Ectodermal cell (in vitro differentiated cells): ENCODE data around the gene PLPPR2.
A peak's percentile ranks its signal among the peaks of the same experiment; 100 is the strongest.

Experiments used
- H3K27ac ChIP-seq: 2 replicates; pipeline ENCODE4 v1.7.0; 2013; ENCODE audit warnings: mild to moderate bottlenecking, low read depth, low read length; ENCODE audit not compliant: insufficient read depth, poor library complexity, severe bottlenecking
- H3K27me3 ChIP-seq: 2 replicates; pipeline ENCODE4 v1.7.0; 2013; ENCODE audit warnings: mild to moderate bottlenecking, low read length; ENCODE audit not compliant: insufficient read depth, control insufficient read depth, poor library complexity, severe bottlenecking
- H3K36me3 ChIP-seq: one replicate; pipeline ENCODE4 v1.7.0; 2013; ENCODE audit warnings: low read length; ENCODE audit not compliant: control insufficient read depth, insufficient read depth
- H3K4me1 ChIP-seq: one replicate; pipeline ENCODE4 v1.7.0; 2013; ENCODE audit warnings: low read length; ENCODE audit not compliant: control insufficient read depth, insufficient read depth
- H3K4me3 ChIP-seq: 2 replicates; pipeline ENCODE4 v1.7.0; 2013; ENCODE audit warnings: low read depth, low read length, control low read depth; ENCODE audit not compliant: insufficient read depth
- H3K9me3 ChIP-seq: 2 replicates; pipeline ENCODE4 v1.7.0; 2013; ENCODE audit warnings: mild to moderate bottlenecking, low read length, moderate library complexity; ENCODE audit not compliant: control insufficient read depth
- WGBS, 2 experiments: methylation state at CpG; one replicate each; pipeline ENCODE4 v1.1.7; 2013; ENCODE audit warnings: missing lambda C conversion rate in 2 of 2; 5-methylcytosine and 5-hydroxymethylcytosine counted together

Gene PLPPR2

GRCh38 chr19:11380653-11381537 is 25.7 kb downstream of the PLPPR2 start:
- H3K9me3 ChIP-seq, result no peaks in the 10 kb centered on the region
- 3% methylated on average over 54 of the region's 54 CpGs for WGBS, 2 experiments
- H3K36me3 ChIP-seq, result no peaks in the 10 kb centered on the region

GRCh38 chr19:11382898-11383705 is 27.9 kb downstream of the PLPPR2 start:
- Histone ChIP-seq H3K4me1 (peaks cover 7% of the 10 kb centered on the region), H3K4me3 (peak overlapping the region; percentile 44), H3K27ac (no peak overlapping the region), H3K9me3 (no peaks in the 10 kb centered on the region), H3K27me3 (peaks cover 27% of the 10 kb centered on the region), H3K36me3 (no peaks in the 10 kb centered on the region)
- 1% methylated on average over 65 of the region's 65 CpGs for WGBS, 2 experiments

More at GRCh38 chr19:11380653-11381537, 25.7 kb downstream of the PLPPR2 start:
- Histone ChIP-seq H3K27ac (peak overlapping the region; percentile 62), H3K4me1 (peaks cover 7% of the 10 kb centered on the region), H3K4me3 (peak overlapping the region; percentile 39), H3K27me3 (peaks cover 27% of the 10 kb centered on the region)

GRCh38 chr19:11383706-11384048 is 28.4 kb downstream of the PLPPR2 start:
- peak overlapping the region; percentile 44 for H3K4me3 ChIP-seq
- WGBS, 2 experiments, result 1% methylated on average over 9 of the region's 9 CpGs
- no peaks in the 10 kb centered on the region for H3K36me3 ChIP-seq
- H3K4me1 ChIP-seq, result peaks cover 7% of the 10 kb centered on the region
- H3K9me3 ChIP-seq, result no peaks in the 10 kb centered on the region
- H3K27me3 ChIP-seq, result peaks cover 27% of the 10 kb centered on the region
- no peak overlapping the region for H3K27ac ChIP-seq

GRCh38 chr19:11384778-11385129 is 29.5 kb downstream of the PLPPR2 start:
- Histone ChIP-seq H3K27me3 (peaks cover 27% of the 10 kb centered on the region), H3K9me3 (no peaks in the 10 kb centered on the region), H3K4me3 (no peak overlapping the region), H3K36me3 (no peaks in the 10 kb centered on the region), H3K27ac (no peak overlapping the region), H3K4me1 (peaks cover 7% of the 10 kb centered on the region)
- 91 to 95% methylated on average over 5 of the region's 5 CpGs for whole genome bisulfite sequencing, 2 experiments

- WGBS, 2 experiments, result 90% methylated on average over 19 of the region's 19 CpGs
- Histone ChIP-seq H3K27ac (no peak overlapping the region), H3K4me1 (peaks cover 7% of the 10 kb centered on the region), H3K9me3 (no peaks in the 10 kb centered on the region), H3K27me3 (peaks cover 20% of the 10 kb centered on the region), H3K4me3 (no peak overlapping the region), H3K36me3 (no peaks in the 10 kb centered on the region)
These were observed 32.2 kb downstream of the PLPPR2 start for GRCh38 chr19:11387162-11388034.

- Histone ChIP-seq H3K9me3 (no peaks in the 10 kb centered on the region), H3K4me3 (no peak overlapping the region), H3K27me3 (no peaks in the 10 kb centered on the region), H3K4me1 (no peaks in the 10 kb centered on the region), H3K36me3 (no peaks in the 10 kb centered on the region), H3K27ac (no peak overlapping the region)
- 87 to 95% methylated on average over 2 of the region's 2 CpGs for WGBS, 2 experiments
These were observed 35.1 kb downstream of the PLPPR2 start for GRCh38 chr19:11390359-11390758.

GRCh38 chr19:11390933-11391680 is 35.9 kb downstream of the PLPPR2 start:
- Histone ChIP-seq H3K9me3 (no peaks in the 10 kb centered on the region), H3K27ac (no peak overlapping the region), H3K36me3 (no peaks in the 10 kb centered on the region), H3K4me1 (no peaks in the 10 kb centered on the region), H3K27me3 (no peaks in the 10 kb centered on the region), H3K4me3 (no peak overlapping the region)
- WGBS, 2 experiments, result 82 to 92% methylated on average over 3 to 4 of the region's 4 CpGs

GRCh38 chr19:11397089-11397610 is 41.9 kb downstream of the PLPPR2 start:
- no peak overlapping the region for H3K4me3 ChIP-seq
- WGBS, 2 experiments, result 87 to 91% methylated on average over 22 of the region's 22 CpGs
- H3K27me3 ChIP-seq, result no peaks in the 10 kb centered on the region
- H3K36me3 ChIP-seq, result no peaks in the 10 kb centered on the region
- H3K9me3 ChIP-seq, result no peaks in the 10 kb centered on the region
- no peak overlapping the region for H3K27ac ChIP-seq
- H3K4me1 ChIP-seq, result no peaks in the 10 kb centered on the region

GRCh38 chr19:11399667-11400066 is 44.4 kb downstream of the PLPPR2 start:
- Histone ChIP-seq H3K36me3 (no peaks in the 10 kb centered on the region), H3K4me1 (no peaks in the 10 kb centered on the region), H3K4me3 (no peak overlapping the region), H3K27ac (no peak overlapping the region), H3K27me3 (no peaks in the 10 kb centered on the region), H3K9me3 (no peaks in the 10 kb centered on the region)
- 94 to 96% methylated on average over 9 of the region's 9 CpGs for WGBS, 2 experiments
